ENCODE measurements around the gene NOL6. TPM values are rescaled to one million over a fixed set of nuclear protein-coding genes. Genes with fewer than 3 reads are reported as not detected.

The NOL6 gene
- total and polyA plus RNA-seq, 2 of the 13 experiments (the other 11 are each of a cell fraction or from before 2014, with no cell fraction given): 17.0 to 30.2 TPM

DNA sequence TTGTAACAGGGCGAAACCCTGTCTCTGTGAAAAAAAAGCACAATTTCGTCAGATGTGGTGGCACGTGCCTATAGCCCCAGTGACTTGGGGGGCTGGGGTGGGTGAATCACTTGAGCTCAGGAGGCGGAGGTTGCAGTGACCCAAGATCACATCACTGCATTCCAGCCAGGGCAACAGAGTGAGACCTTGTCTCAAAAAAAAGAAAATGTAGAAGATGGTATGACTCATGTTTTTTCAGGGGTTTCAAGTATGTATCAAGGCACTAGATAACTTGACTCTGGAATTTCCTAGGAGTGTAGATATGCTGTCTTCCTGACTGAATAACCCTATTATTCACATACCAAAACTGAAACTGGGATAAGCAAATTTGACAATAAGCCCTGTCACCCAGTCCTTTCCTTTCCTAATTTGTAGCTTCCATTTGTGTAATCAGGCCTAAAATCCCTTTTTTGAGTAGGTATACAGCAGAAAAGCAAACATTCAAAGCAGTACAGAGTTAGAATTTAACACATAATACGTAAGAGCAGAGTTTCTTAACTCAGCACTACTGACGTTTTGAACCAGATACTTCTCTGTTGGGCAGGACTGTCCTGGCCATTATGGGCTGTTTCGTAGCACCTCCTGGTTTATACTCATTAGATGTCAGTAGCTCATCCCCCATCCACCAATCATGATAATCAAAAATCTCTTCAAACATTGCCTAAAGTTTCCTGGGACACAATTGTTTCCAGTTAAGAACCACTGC is 33.1 kb upstream of the NOL6 start (continued):
- TF ChIP-seq ZNF160 (CRISPR knock-in tag; IDR thresholded peaks at IDR 0.05): no peak
- no peak for TF ChIP-seq KLF13 (CRISPR knock-in tag; IDR thresholded peaks at IDR 0.05)
- TF ChIP-seq ZSCAN30 (CRISPR knock-in tag; IDR thresholded peaks at IDR 0.05): no peak

DNA sequence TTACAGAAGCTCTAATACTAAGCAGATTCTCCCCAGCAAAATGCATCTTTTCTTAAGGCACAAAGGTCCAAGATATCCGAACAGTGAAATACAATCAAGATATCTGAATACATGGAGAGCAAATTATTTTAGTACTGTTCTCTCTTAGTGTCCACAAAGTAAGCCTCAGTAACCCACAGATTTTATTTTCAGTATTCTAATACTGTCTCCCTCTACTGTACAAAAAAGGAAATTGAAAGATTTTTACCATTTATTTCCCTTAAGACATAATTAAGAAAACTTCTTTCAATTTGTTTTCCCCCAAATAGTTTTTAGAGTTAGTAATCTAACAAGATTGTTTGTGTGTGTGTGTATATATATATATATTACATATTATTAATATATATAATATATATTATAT is 24.7 kb upstream of the NOL6 start:
- Histone ChIP-seq H3K79me2 (ENCODE audit: insufficient read depth, low read length) (no peaks in the 10 kb centered on the region), H3K27ac (ENCODE audit: extremely low read length, insufficient read depth, low read length) (no peak overlapping the region), H4K20me1 (ENCODE audit: insufficient read depth, low read length) (no peaks in the 10 kb centered on the region), H3K36me3 (replicated peaks in 1 of 2; ENCODE audit: control insufficient read depth in 1 of 2, insufficient read depth in 2 of 2, low read length in 2 of 2) (no peaks in the 10 kb centered on the region), H3K4me3 (replicated peaks in 1 of 3; ENCODE audit: insufficient read depth in 1 of 3, low read depth in 2 of 3, low read length in 3 of 3) (no peak overlapping the region), H3K27me3 (ENCODE audit: control insufficient read depth in 1 of 2, insufficient read depth in 2 of 2, low read length in 2 of 2) (no peaks in the 10 kb centered on the region), H3K4me2 (ENCODE audit: low read depth, low read length) (no peak overlapping the region), H3K9me3 (ENCODE audit: low read length) (no peaks in the 10 kb centered on the region), H3K9ac (ENCODE audit: insufficient read depth, low read depth, low read length) (no peak overlapping the region), H2AFZ (ENCODE audit: low read length) (no peak overlapping the region), H3K4me1 (ENCODE audit: insufficient read depth, low read length) (no peaks in the 10 kb centered on the region)
- DNase-seq (ENCODE audit: low spot score): no peak
- intact Hi-C loops (cut with micrococcal nuclease; ENCODE audit: unreplicated experiment) (no loop called here), in situ Hi-C loops (cut with HindIII; ENCODE audit: extremely low pct_ligation_motif_present, low pct_unique_long_range_greater_than_20kb) (no loop called here)
- ChIA-PET CTCF (ENCODE audit: low intra/inter-chr PET ratio, low total read pairs) (interaction anchor here (1.3 kb wide), 1 partner anchor 95 kb away, joined by 3 read pairs; no protein-coding TSS in a partner anchor), POLR2A (no interaction called here)
- TF ChIP-seq, protein P1, sequence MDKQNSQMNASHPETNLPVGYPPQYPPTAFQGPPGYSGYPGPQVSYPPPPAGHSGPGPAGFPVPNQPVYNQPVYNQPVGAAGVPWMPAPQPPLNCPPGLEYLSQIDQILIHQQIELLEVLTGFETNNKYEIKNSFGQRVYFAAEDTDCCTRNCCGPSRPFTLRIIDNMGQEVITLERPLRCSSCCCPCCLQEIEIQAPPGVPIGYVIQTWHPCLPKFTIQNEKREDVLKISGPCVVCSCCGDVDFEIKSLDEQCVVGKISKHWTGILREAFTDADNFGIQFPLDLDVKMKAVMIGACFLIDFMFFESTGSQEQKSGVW (CRISPR knock-in tag; IDR thresholded peaks at IDR 0.05; ENCODE audit: borderline replicate concordance): no peak
- TF ChIP-seq ZNF879 (CRISPR knock-in tag; IDR thresholded peaks at IDR 0.05) (no peak), ZNF431 (CRISPR knock-in tag; IDR thresholded peaks at IDR 0.05; ENCODE audit: borderline replicate concordance, low read depth) (no peak), PBX2 (CRISPR knock-in tag; IDR thresholded peaks at IDR 0.05) (no peak), SMARCE1 (IDR thresholded peaks at IDR 0.05; ENCODE audit: borderline replicate concordance) (no peak), ZMAT5 (CRISPR knock-in tag; IDR thresholded peaks at IDR 0.05; ENCODE audit: borderline replicate concordance, low read depth) (no peak), YEATS4 (CRISPR knock-in tag; IDR thresholded peaks at IDR 0.05; ENCODE audit: borderline replicate concordance) (no peak), ZSCAN9 (CRISPR knock-in tag; IDR thresholded peaks at IDR 0.05; ENCODE audit: borderline replicate concordance) (no peak)
- WGBS (ENCODE audit: low lambda C conversion rate): 10% methylated on average over 1 of the region's 1 CpG
- no peak for ATAC-seq
- no peak for FAIRE-seq
- no TSS peak for BruUV-seq (replicated peaks)

All from HepG2 (cell line).